NCI-H2196 treated with DMSO at 0.1 percent for 48 hours (cell line): Measurements from ENCODE around the gene KCNQ1.

ENCODE experiments used
- DNase-seq: peaks from one replicate; lab custom pipeline; 2025; ENCODE audit not compliant: unreplicated experiment; lab: John Stamatoyannopoulos, UW

Gene KCNQ1, protein sequence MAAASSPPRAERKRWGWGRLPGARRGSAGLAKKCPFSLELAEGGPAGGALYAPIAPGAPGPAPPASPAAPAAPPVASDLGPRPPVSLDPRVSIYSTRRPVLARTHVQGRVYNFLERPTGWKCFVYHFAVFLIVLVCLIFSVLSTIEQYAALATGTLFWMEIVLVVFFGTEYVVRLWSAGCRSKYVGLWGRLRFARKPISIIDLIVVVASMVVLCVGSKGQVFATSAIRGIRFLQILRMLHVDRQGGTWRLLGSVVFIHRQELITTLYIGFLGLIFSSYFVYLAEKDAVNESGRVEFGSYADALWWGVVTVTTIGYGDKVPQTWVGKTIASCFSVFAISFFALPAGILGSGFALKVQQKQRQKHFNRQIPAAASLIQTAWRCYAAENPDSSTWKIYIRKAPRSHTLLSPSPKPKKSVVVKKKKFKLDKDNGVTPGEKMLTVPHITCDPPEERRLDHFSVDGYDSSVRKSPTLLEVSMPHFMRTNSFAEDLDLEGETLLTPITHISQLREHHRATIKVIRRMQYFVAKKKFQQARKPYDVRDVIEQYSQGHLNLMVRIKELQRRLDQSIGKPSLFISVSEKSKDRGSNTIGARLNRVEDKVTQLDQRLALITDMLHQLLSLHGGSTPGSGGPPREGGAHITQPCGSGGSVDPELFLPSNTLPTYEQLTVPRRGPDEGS

DNA sequence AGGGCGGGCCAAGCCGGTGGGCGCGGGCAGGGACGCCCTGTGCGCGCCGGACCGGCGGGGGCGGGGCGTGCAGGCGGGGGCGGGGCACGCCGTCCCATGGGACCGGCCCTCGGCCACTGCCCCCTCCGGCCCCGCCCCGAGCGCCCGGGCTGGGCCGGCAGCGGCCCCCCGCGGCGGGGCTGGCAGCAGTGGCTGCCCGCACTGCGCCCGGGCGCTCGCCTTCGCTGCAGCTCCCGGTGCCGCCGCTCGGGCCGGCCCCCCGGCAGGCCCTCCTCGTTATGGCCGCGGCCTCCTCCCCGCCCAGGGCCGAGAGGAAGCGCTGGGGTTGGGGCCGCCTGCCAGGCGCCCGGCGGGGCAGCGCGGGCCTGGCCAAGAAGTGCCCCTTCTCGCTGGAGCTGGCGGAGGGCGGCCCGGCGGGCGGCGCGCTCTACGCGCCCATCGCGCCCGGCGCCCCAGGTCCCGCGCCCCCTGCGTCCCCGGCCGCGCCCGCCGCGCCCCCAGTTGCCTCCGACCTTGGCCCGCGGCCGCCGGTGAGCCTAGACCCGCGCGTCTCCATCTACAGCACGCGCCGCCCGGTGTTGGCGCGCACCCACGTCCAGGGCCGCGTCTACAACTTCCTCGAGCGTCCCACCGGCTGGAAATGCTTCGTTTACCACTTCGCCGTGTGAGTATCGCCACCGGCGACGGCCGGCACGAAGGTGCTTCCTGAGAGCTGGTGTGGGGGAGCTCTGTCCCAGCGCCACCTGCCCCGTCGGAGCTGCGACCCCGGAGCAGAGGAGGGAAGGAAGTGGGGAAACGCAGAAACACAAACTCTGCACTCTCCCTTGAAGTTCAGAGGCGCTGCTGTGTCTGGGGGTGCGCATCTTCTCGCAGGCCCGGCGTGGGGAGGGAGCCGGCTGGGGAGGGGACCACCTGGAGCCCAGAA is at the start of gene KCNQ1:
Gene KCNQ1 (plus strand): TSS at position 188 of the 925 bp plus-strand sequence. CDS start 91 bp downstream, at position 279.
- DNase-seq: peak; percentile 67

GRCh38 chr11:2395211-2395730 is 49.5 kb upstream of the KCNQ1 start:
- DNase-seq: no peak

DNA sequence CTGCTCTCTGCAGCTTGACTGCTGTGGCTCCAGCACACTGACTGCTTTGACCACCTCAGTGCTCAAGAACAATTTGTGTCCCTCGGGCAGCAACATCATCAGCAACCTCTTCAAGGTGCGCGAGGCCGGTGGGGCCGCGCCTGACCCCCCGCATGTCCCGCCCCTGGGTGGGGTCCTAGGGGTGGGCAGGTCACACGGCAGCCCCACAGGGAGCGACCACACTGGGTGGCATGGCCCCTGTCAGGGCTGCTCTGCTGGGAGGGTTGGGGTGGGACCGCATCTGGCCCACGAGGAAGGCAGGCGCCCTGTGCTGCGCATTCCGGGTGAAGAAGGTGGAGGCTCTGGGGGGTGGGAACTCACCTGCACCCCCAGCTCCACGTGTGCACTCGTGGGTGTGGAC is 49.0 kb upstream of the KCNQ1 start:
- DNase-seq: no peak

DNA sequence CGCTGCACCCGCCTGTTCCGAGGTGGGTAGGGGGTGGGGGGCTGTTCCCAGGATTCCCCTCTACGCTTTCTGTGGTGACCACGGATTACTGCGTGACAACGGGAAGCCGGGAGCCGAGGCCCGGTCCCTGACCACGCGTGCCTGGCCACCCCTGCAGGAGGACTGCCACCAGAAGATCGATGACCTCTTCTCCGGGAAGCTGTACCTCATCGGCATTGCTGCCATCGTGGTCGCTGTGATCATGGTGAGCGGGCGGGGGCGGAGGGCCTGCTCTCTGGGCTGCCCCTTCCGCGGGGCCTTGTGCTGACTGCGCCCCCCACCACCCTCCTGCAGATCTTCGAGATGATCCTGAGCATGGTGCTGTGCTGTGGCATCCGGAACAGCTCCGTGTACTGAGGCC is 48.3 kb upstream of the KCNQ1 start:
- no peak for DNase-seq

- no peak for DNase-seq
Measured at GRCh38 chr11:2397005-2397404, 47.8 kb upstream of the KCNQ1 start.

- DNase-seq: no peak
Measured at GRCh38 chr11:2398664-2399355, 46.0 kb upstream of the KCNQ1 start.

DNA sequence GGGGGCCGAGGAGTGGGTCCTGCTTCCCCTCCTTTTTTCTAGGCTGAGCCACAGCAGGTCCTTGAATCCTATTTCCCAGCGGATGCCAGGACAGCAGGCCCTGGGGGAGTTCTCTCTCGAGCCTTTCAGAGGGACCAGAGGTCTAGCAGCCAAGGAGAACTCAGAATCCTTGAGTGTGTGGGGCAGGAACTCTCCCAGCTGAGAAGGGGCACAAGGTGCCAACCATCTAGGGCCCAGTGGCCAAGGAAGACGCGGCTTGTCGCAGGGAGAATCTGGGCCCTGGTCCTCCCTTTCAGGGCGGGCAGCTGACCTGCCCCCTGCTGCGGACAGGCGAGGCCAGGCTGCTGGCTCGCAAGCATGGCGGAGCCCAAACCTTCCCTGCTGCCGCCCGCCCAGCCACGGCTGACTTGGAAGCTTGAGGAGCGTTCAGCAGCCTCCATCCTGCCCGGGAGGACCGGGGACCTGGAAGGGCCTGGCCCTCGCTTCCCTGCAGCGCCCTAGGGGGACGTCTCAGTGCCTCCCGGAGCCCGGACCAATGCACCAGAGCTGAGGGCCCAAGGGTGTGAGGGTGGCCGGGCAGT is 45.2 kb upstream of the KCNQ1 start:
- no peak for DNase-seq

DNA sequence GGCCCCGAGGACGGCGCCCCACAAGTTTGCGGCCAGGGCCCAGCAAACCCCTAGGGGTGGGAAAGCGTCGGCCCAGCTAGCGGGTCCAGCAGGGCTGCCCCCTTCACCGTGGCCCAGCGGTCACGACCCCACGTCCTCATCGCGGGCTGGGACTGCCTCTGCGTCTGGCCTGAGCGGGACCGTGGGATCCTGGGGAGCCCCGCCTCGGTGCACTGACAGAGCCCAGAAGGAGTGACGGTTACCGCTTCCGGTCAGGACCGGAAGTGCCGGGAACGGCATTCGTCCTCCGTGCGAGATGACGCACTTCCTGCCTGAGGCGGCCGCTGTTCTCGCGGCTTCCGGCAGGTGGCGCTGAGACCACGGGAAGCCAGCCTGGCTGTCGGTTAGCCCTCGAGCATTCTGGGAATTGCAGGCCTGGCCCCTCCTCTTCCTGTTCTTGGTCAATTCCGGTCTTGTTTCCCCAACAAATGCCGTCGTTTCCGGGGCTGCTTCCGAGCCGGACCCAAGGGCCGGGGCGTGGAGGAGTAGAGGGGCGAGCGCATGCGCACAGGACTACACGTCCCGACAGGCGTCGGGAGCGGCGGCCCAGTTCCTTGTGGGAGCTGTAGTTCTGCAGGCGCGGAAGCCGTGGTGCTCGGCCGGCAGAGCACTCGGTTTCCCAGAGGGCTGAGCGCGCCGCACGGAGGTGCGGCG is 44.6 kb upstream of the KCNQ1 start, which contains the start of gene TSSC4:
Gene TSSC4 (plus strand): TSS at position 682 of the 693 bp plus-strand sequence. CDS start 1,884 bp downstream, outside the sequence.
- peak; percentile 99 for DNase-seq

- DNase-seq: no peak
Measured at GRCh38 chr11:2400762-2401435, 43.9 kb upstream of the KCNQ1 start.

DNA sequence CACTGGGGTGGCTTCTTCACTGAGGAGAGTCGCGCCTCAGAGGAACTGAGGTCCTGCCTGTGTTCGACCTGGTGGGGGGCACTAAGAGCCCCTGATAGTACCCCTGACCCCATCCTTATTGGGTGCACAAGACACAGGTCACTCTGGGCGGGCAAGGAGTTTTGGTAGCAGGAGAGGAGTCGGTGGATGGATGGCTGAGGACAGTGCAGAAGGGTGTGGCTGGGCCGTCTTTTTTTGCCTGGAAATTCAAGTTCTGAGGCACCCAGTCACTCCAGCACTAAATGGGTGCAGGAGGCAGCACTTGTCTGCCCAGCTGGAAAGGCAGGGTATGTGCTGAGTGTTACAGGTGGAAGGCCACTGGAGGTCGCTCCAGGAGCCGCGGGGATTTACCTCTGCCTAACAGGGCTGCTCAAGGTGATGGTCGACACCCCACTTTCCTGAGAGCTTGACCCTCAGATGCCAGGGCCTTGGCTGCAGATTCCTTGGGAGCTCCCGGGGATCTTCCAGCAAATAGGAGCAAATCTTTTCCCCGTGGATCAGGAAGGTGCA is 43.3 kb upstream of the KCNQ1 start:
- no peak for DNase-seq

- no peak for DNase-seq
Measured at GRCh38 chr11:2402106-2402505, 42.7 kb upstream of the KCNQ1 start.

DNA sequence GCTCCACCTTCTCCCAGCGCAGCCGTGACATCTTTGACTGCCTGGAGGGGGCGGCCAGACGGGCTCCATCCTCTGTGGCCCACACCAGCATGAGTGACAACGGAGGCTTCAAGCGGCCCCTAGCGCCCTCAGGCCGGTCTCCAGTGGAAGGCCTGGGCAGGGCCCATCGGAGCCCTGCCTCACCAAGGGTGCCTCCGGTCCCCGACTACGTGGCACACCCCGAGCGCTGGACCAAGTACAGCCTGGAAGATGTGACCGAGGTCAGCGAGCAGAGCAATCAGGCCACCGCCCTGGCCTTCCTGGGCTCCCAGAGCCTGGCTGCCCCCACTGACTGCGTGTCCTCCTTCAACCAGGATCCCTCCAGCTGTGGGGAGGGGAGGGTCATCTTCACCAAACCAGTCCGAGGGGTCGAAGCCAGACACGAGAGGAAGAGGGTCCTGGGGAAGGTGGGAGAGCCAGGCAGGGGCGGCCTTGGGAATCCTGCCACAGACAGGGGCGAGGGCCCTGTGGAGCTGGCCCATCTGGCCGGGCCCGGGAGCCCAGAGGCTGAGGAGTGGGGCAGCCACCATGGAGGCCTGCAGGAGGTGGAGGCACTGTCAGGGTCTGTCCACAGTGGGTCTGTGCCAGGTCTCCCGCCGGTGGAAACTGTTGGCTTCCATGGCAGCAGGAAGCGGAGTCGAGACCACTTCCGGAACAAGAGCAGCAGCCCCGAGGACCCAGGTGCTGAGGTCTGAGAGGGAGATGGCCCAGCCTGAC is 41.7 kb upstream of the KCNQ1 start:
- no peak for DNase-seq

DNA sequence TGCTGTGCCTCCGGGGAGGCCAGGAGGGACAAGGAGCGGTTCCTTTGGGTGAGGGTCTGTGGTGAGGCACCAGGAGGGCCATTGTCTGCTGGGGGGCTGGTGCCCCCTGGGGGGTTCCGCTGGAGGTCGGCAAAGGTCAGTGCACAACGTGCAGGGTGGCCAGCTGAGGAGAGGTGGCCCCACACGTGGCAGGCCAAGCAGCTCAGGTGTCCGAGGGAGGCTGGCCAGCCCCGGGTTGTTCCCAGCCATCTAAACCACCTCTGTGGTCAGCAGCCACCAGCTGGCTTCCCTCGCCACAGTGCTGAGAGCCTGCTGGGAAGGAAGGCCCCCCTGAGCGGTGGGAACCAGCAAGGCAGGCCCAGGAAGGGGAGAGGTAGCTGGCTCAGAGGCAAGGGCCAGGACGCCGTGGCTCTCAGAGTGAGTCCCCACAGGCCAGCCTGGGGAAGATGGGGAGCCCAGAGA is 40.0 kb upstream of the KCNQ1 start:
- DNase-seq: no peak

- DNase-seq: no peak
Measured at GRCh38 chr11:2406451-2406850, 38.4 kb upstream of the KCNQ1 start.

DNA sequence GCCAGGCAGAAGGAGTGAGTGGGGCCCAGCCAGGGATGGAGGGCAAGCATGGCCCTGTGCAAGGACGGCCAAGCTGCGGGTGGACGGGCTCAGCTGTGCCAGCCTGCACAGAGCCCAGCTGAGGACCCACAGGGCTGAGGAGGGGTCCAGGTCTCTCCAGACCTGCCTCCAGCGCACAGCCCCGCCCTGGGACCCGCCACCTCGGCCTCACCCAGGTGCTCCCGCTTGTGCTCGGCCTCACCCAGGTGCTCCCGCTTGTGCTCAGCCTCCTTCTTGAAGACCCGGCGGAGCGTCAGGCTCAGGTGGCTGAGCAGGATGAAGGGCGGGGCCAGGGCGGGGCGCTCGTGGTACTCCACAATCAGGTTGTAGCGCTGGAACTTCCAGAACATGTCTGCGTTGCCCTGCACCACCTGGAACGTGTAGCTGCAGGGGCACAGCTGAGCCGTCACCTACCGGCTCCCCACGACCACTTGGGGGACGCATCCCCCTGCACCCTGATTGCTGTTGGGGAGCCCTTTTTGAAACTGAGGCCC is 37.9 kb upstream of the KCNQ1 start:
- DNase-seq: no peak

DNA sequence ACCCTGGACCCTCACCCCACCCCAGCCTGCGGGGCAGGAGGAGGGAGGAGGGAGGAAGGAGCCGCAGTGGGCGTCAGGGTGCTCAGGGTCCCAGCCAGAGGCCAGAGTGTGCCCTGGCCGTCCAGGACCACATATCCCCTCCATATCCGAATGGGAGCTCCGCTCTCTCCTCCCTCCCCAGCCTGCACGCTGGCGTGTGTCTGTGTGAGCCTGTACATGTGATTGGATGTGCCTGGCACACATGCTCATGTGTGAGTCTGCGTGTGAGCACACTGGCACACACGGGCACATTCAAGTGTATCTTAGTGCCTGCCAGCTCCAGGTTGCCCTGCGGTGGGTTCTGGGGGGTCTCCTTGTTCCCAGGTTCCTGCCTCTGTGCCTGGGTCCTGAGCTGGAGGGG is 36.1 kb upstream of the KCNQ1 start:
- no peak for DNase-seq

- DNase-seq: no peak
Measured at GRCh38 chr11:2409126-2409525, 35.7 kb upstream of the KCNQ1 start.
